Transverse colon (tissue), 4 donors: Measurements from ENCODE around the gene FBXL16.

Source experiments
- EP300 ChIP-seq: sonication (generic); formaldehyde crosslinking; IDR thresholded peaks from one replicate; pipeline ENCODE4 v1.6.1; 2017; ENCODE audit warnings: antibody characterized with exemption, low read depth
- POLR2A ChIP-seq: fragments of 450-650 bp; IDR thresholded peaks from one replicate; pipeline ENCODE4 v1.6.1; 2016; ENCODE audit warnings: antibody characterized with exemption, mild to moderate bottlenecking, moderate library complexity
- POLR2AphosphoS5 ChIP-seq, 3 donors: sonication (generic); formaldehyde crosslinking; IDR thresholded peaks; one replicate each; pipeline ENCODE4 v1.6.1; 2016; ENCODE audit warnings: antibody characterized with exemption in 3 of 3
- TF ChIP-seq, protein P1 (sequence below), 5 experiments: fragments of 200-600 bp in 3 of 5; fragments of 450-650 bp in 2 of 5; sonication (generic) in 3 of 5; IDR thresholded peaks; 1 replicate in 2 of 5; 2 replicates in 3 of 5; pipeline ENCODE4 v1.5.1; 2016 to 2017; ENCODE audit warnings: antibody characterized with exemption in 5 of 5, inconsistent platforms in 3 of 5, mild to moderate bottlenecking in 2 of 5, moderate library complexity in 1 of 5

DNA sequence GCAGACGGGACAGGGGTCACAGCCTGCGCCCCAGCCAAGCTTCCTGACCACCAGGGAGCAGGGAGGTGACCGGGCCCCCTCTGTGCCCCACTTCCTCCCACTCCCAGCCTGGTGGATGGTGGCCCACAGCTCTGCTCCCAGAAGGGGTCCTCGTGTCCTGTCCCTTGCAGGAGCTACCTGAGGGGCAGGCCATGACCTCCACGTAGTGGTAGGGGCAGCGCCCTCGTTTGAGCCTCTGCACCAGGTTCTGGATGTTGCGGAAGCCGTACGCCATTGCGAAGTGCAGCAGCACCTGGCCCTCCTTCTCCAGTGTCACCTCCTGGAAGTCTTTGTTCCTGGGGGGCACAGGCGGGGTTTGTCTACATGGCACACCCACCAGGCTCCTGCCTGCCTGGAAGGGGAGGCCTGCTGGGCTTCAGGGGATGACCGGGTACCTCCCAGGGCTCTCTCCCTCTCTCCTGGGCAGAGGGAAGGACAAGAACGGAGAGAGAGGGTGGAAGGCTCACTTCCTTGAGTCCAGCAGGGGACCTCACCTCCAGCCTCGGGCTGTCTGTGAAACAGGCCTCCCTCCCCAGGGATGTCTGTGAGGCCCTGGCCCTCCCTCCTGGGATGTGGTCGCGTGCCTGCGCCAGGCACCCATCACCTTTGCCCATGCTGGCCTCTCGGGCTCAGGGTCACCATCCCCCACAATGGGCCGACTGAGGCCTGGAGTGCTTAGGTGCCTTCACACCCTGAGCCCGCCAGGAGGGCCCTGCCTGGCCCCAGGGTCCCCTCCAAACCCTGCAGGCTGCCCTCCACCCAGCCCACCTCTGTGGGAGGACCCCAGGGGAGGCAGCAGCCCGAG lies 25.3 kb upstream of the FBXL16 start:
- TF ChIP-seq, protein P1, sequence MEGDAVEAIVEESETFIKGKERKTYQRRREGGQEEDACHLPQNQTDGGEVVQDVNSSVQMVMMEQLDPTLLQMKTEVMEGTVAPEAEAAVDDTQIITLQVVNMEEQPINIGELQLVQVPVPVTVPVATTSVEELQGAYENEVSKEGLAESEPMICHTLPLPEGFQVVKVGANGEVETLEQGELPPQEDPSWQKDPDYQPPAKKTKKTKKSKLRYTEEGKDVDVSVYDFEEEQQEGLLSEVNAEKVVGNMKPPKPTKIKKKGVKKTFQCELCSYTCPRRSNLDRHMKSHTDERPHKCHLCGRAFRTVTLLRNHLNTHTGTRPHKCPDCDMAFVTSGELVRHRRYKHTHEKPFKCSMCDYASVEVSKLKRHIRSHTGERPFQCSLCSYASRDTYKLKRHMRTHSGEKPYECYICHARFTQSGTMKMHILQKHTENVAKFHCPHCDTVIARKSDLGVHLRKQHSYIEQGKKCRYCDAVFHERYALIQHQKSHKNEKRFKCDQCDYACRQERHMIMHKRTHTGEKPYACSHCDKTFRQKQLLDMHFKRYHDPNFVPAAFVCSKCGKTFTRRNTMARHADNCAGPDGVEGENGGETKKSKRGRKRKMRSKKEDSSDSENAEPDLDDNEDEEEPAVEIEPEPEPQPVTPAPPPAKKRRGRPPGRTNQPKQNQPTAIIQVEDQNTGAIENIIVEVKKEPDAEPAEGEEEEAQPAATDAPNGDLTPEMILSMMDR (IDR thresholded peaks at IDR 0.05), result no peak
- TF ChIP-seq EP300 (no peak), POLR2A (no peak), POLR2AphosphoS5 (IDR thresholded peaks at IDR 0.05) (no peak)
